IPS-18c (cell line): ENCODE measurements around the gene OR13C9.

Source experiments
- H3K4me3 ChIP-seq: 2 replicates; pipeline ENCODE4 v1.7.0; 2013; ENCODE audit warnings: low read depth, mild to moderate bottlenecking, low read length, moderate library complexity; ENCODE audit not compliant: insufficient read depth
- H3K9me3 ChIP-seq: one replicate; pipeline ENCODE4 v1.6.1; 2013; ENCODE audit warnings: mild to moderate bottlenecking, low read length, moderate library complexity; ENCODE audit not compliant: control insufficient read depth, insufficient read depth

OR13C9 gene

GRCh38 chr9:104575456-104575855 is 42.5 kb downstream of the OR13C9 start:
- H3K4me3 ChIP-seq = no peak overlapping the region
- no peaks in the 10 kb centered on the region for H3K9me3 ChIP-seq

DNA sequence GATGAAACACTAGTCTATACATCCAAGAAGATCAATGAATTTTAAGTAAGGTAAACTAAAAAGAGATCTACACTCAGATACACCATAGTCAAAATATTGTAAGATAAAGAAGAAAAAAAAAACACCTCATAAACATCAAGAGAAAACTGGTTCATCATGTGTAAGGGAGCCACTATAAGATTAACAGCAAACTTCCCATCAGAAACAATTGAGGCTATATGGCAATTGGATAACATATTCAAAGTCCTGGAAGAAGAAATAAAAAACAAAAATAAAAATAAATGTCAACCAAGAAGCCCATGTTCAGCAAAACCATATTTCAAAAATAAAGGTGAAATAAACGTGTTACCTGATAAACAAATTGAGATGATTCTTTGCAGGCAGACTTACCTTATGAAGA is 45.4 kb downstream of the OR13C9 start:
- no peak overlapping the region for H3K4me3 ChIP-seq

GRCh38 chr9:104568868-104569267 is 49.1 kb downstream of the OR13C9 start, which contains the start of gene OR13C8:
Gene OR13C8 (plus strand): TSS chr9:104569168. CDS start chr9:104569168, 0 bp downstream.
- no peak within 1 kb of the TSS for H3K4me3 ChIP-seq
- H3K9me3 ChIP-seq = no peaks in the 10 kb centered on the region

More for the DNA sequence above, 45.4 kb downstream of the OR13C9 start:
- H3K9me3 ChIP-seq = no peaks in the 10 kb centered on the region
